ENCODE data around the gene DEFB119.
"Not testable (repeated sequence)": the region's sequence is repeated elsewhere in the genome, so short reads cannot be mapped to it uniquely, and the experiment has no call there.

Gene DEFB119, protein sequence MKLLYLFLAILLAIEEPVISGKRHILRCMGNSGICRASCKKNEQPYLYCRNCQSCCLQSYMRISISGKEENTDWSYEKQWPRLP

DNA sequence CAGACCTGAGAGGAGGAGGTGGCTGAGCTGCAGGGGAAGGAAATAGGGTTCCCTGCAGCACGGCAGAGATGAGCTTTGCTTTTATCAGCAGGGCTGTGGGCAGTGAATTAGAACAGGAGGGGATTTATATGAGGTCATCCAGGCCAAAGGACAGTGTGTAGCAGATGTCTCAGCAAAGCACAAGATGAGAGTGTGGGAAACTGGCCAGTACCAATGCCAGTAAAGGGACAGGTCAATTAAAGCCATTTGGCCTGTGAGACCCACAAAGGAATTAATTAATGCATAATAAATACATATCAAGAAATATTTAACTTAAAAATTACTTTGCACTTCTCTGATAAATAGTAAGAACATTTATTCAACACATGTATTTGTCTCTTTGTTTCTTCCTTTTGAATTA is at the start of gene DEFB119:
TSS of gene DEFB119 (minus strand) at position 101 of the 400 bp plus-strand sequence. CDS start 107 bp downstream, outside the sequence.
- DNase-seq (ENCODE audit: low spot score): no peak
- ChIA-PET POLR2A (ENCODE audit: low non-redundant PET) (no interaction called here), CTCF (no interaction called here)
- H3K27ac ChIP-seq: no peak within 1 kb of the TSS
- TF ChIP-seq, protein P1, sequence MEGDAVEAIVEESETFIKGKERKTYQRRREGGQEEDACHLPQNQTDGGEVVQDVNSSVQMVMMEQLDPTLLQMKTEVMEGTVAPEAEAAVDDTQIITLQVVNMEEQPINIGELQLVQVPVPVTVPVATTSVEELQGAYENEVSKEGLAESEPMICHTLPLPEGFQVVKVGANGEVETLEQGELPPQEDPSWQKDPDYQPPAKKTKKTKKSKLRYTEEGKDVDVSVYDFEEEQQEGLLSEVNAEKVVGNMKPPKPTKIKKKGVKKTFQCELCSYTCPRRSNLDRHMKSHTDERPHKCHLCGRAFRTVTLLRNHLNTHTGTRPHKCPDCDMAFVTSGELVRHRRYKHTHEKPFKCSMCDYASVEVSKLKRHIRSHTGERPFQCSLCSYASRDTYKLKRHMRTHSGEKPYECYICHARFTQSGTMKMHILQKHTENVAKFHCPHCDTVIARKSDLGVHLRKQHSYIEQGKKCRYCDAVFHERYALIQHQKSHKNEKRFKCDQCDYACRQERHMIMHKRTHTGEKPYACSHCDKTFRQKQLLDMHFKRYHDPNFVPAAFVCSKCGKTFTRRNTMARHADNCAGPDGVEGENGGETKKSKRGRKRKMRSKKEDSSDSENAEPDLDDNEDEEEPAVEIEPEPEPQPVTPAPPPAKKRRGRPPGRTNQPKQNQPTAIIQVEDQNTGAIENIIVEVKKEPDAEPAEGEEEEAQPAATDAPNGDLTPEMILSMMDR (conservative IDR thresholded peaks at IDR 0.05; ENCODE audit: low read depth): no peak

DNA sequence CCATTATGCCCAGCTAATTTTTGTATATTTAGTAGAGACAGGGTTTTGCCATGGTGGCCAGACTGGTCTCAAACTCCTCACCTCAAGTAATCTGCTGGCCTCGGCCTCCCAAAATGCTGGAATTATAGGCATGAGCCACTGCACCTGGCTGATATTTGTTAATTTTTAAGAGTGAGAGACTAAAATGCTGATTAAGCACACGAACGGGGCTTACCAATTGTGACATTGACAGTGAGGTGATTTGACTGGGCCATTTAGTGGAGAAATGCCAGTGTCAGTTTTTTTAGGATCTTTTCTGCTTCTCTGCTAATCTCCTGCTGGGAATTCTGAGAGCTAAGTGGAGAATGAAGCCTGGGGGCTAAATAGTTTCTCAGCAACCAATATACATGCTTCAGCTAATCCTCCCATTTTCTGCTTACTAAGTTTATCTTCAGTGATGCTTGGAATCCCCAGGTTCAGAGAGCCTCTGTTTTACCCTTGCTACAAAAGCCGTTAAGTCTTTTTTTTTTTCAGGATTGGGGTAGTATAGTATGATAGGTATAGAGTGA is 40.3 kb upstream of the DEFB119 start:
- H3K27ac ChIP-seq: no peak overlapping the region
- TF ChIP-seq, protein P1 (conservative IDR thresholded peaks at IDR 0.05; ENCODE audit: low read depth): no peak
- CTCF ChIA-PET: interaction anchor here (0.6 to 1.4 kb wide), 2 partner anchors 10 to 20 kb away, joined by 3 to 5 read pairs; partner anchors contain the start of gene DEFB123
- POLR2A ChIA-PET (ENCODE audit: low non-redundant PET): no interaction called here
- DNase-seq (ENCODE audit: low spot score): no peak

- POLR2A ChIA-PET (ENCODE audit: low non-redundant PET); CTCF ChIA-PET; H3K27ac ChIP-seq; DNase-seq (ENCODE audit: low spot score): not testable (repeated sequence)
These were observed 37.2 kb upstream of the DEFB119 start for GRCh38 chr20:31427576-31427975.

DNA sequence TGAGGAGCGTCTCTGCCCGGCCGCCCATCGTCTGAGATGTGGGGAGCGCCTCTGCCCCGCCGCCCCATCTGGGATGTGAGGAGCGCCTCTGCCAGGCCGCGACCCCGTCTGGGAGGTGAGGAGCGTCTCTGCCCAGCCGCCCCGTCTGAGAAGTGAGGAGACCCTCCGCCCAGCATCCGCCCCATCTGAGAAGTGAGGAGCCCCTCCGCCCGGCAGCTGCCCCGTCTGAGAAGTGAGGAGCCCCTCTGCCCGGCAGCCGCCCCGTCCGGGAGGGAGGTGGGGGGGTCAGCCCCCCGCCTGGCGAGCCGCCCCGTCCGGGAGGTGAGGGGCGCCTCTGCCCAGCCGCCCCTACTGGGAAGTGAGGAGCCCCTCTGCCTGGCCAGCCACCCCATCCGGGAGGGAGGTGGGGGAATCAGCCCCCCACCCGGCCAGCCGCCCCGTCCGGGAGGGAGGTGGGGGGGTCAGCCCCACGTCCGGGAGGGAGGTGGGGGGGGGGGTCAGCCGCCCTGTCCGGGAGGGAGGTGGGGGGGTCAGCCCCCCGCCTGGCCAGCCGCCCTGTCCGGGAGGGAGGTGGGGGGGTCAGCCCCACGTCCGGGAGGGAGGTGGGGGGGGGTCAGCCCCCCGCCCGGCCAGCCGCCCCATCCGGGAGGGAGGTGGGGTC is 36.6 kb upstream of the DEFB119 start:
- POLR2A ChIA-PET (ENCODE audit: low non-redundant PET); DNase-seq (ENCODE audit: low spot score); CTCF ChIA-PET; H3K27ac ChIP-seq: not testable (repeated sequence)

DNA sequence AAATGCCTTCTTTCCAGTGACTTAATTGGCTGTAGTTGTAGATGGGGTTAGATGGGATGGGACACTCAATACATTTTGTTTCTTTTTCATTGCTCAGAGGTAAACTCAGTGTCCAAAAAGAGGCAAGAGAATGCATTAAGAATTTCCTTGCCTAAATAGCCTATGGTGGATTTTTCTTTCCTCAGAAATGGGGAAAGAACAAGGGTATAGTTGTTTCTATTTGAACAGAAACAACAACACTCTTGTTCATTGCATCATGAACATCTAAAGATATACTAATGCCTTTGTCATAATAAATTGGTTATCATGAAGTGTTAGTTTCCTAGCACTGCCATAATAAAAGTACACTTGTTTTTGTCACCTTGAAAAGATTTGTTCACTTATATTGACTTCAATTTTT is 35.4 kb upstream of the DEFB119 start:
- no peak overlapping the region for H3K27ac ChIP-seq
- CTCF ChIA-PET: no interaction called here
- TF ChIP-seq, protein P1 (conservative IDR thresholded peaks at IDR 0.05; ENCODE audit: low read depth): no peak
- no peak for DNase-seq (ENCODE audit: low spot score)
- POLR2A ChIA-PET (ENCODE audit: low non-redundant PET): no interaction called here

GRCh38 chr20:31418307-31418706 is 27.9 kb upstream of the DEFB119 start:
- H3K27ac ChIP-seq: no peak overlapping the region
- TF ChIP-seq, protein P1 (conservative IDR thresholded peaks at IDR 0.05; ENCODE audit: low read depth): no peak
- ChIA-PET POLR2A (ENCODE audit: low non-redundant PET) (no interaction called here), CTCF (no interaction called here)
- DNase-seq (ENCODE audit: low spot score): no peak

DNA sequence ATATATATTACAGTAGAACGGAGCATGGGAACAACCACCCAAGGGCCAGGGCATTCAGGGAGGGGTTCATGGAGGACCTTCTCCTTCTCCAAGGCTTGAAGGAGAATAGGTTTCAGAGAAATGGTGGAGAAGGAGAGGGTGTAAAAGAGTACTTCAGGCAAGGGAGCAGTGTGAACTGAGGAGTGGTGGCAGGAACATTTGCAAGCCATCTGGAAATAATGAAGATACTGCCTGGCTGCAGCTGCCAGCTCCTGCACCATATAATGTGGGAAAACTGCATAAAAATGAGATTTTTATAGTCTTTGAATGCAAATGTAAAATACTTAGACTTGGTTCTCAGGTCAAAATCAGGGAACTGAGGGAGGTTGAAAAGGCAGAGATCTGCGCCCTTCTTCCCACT is 25.3 kb upstream of the DEFB119 start:
- TF ChIP-seq, protein P1 (conservative IDR thresholded peaks at IDR 0.05; ENCODE audit: low read depth): no peak
- no peak overlapping the region for H3K27ac ChIP-seq
- ChIA-PET CTCF (no interaction called here), POLR2A (ENCODE audit: low non-redundant PET) (no interaction called here)
- no peak for DNase-seq (ENCODE audit: low spot score)
